Suprapubic skin (tissue), 4 donors: ENCODE data around the gene WDR86.

Experiments
- CTCF ChIP-seq, 2 donors: fragments of 200-600 bp in 1 of 2; fragments of 450-650 bp in 1 of 2; sonication (generic) in 1 of 2; IDR thresholded peaks; one replicate each; pipeline ENCODE4 v1.5.1; 2016 to 2019; ENCODE audit warnings: antibody characterized with exemption in 2 of 2, mild to moderate bottlenecking in 1 of 2, moderate library complexity in 1 of 2
- POLR2A ChIP-seq, 2 donors: fragments of 450-650 bp; IDR thresholded peaks; one replicate each; pipeline ENCODE4 v1.6.1; 2017; ENCODE audit warnings: antibody characterized with exemption in 2 of 2, mild to moderate bottlenecking in 2 of 2, moderate library complexity in 2 of 2
- POLR2AphosphoS5 ChIP-seq, 3 donors: sonication (generic); formaldehyde crosslinking; IDR thresholded peaks; one replicate each; pipeline ENCODE4 v1.6.1; 2017; ENCODE audit warnings: antibody characterized with exemption in 3 of 3

- TF ChIP-seq CTCF (IDR thresholded peaks at IDR 0.05), result no peak
- TF ChIP-seq POLR2A (IDR thresholded peaks at IDR 0.05), result no peak
- TF ChIP-seq POLR2AphosphoS5 (IDR thresholded peaks at IDR 0.05), result no peak
These were observed 28.2 kb upstream of the WDR86 start for GRCh38 chr7:151437866-151438516.
